Measurements from ENCODE around the gene PARP11.

- no peak for TF ChIP-seq EZH2phosphoT487 (IDR thresholded peaks at IDR 0.05; ENCODE audit: borderline replicate concordance, low read length)
- no peak for TF ChIP-seq CTCF (IDR thresholded peaks at IDR 0.05; ENCODE audit: low read depth, low read length, poor library complexity, severe bottlenecking)
These were observed 56.9 kb downstream of the PARP11 start for GRCh38 chr12:3816266-3816665.
